HL-60 (cell line): Measurements from ENCODE around the gene CPB2.

Experiments used
- GABPA ChIP-seq: IDR thresholded peaks from 2 replicates; pipeline ENCODE4 v1.6.1; 2012; ENCODE audit warnings: low read depth
- POLR2AphosphoS5 ChIP-seq: IDR thresholded peaks from 2 replicates; pipeline ENCODE4 v1.6.1; 2012; ENCODE audit warnings: low read depth
- REST ChIP-seq: IDR thresholded peaks from 2 replicates; pipeline ENCODE4 v1.6.1; 2012; ENCODE audit warnings: low read depth; ENCODE audit not compliant: insufficient replicate concordance
- SPI1 ChIP-seq: IDR thresholded peaks from 2 replicates; pipeline ENCODE4 v1.6.1; 2012; ENCODE audit warnings: low read depth, mild to moderate bottlenecking, borderline replicate concordance
- TF ChIP-seq, protein P1 (sequence below): IDR thresholded peaks from one replicate; pipeline ENCODE4 v1.5.1; 2011; ENCODE audit warnings: low read length, control low read depth, inconsistent platforms; ENCODE audit not compliant: insufficient read depth

- TF ChIP-seq, protein P1, sequence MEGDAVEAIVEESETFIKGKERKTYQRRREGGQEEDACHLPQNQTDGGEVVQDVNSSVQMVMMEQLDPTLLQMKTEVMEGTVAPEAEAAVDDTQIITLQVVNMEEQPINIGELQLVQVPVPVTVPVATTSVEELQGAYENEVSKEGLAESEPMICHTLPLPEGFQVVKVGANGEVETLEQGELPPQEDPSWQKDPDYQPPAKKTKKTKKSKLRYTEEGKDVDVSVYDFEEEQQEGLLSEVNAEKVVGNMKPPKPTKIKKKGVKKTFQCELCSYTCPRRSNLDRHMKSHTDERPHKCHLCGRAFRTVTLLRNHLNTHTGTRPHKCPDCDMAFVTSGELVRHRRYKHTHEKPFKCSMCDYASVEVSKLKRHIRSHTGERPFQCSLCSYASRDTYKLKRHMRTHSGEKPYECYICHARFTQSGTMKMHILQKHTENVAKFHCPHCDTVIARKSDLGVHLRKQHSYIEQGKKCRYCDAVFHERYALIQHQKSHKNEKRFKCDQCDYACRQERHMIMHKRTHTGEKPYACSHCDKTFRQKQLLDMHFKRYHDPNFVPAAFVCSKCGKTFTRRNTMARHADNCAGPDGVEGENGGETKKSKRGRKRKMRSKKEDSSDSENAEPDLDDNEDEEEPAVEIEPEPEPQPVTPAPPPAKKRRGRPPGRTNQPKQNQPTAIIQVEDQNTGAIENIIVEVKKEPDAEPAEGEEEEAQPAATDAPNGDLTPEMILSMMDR = no peak
- TF ChIP-seq REST (no peak), POLR2AphosphoS5 (no peak), GABPA (no peak), SPI1 (no peak)
Measured at GRCh38 chr13:46086421-46086922, 18.4 kb downstream of the CPB2 start.
